HG03108 (cell line): ENCODE data around the gene LDAH.

ENCODE experiments used
- ATAC-seq: cut with Tn5 transposase; IDR thresholded peaks from one replicate; pipeline ENCODE4 v1.9.1; 2021; ENCODE audit warnings: moderate library complexity; ENCODE audit not compliant: unreplicated experiment

The LDAH gene

GRCh38 chr2:20641123-20641985 is 181.5 kb downstream of the LDAH start:
- ATAC-seq = no peak

DNA sequence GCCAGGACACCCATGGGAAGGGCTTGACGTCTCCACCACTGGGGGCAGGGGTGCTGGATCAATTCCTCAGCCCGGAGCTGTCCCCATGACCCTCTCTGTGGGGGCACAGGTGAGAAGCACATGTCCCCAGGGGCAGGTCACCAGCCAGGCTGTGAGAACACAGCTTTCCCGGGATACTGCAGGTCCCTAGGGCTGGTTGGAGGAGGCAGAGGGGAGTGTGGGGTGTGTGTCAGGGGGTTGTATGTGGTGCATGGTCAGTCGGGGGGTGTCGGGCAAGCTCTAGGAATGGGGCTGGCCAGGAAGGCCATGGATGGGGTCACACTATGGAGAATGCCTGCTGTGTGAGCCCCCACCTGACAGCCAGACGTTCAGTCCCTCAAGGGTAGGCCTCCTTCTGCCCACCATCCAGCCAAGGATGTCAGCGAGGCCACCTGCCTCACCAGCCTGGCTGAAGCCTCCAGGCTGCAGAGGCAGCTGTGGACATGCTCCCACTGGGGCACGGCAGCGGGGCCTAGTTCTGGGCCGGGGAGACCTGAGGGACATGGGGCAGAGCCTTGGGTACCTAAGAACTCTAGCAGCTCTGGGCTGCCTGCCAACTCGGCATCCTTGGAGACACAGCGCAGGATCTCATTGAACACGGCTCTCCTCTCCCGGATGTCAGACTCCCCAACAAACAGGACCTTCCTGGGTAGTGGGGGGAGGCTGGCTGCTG is 182.3 kb downstream of the LDAH start:
- ATAC-seq = no peak

- no peak for ATAC-seq
These were observed 184.1 kb downstream of the LDAH start for GRCh38 chr2:20638646-20639430.

DNA sequence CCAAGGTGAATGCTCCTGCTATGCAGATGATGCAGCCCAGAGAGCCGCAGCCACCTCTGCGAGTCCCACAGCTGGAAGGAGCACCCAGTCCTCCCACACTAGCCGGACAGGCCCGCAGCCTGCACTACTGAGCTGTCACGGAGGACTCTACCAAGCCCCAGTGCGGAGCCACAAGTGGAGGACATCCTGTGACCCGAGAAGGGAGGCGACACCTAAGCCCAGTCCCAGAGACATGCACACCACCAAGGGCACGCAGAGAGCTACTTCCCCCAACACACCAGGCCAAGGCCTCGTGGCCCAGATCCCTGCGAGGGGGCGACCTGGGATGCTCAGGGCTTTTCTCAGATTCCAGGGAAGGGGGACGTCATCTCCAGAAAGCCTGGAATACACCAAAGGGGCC is 184.9 kb downstream of the LDAH start:
- ATAC-seq = no peak

- ATAC-seq = no peak
These were observed 185.8 kb downstream of the LDAH start for GRCh38 chr2:20637147-20637546.

DNA sequence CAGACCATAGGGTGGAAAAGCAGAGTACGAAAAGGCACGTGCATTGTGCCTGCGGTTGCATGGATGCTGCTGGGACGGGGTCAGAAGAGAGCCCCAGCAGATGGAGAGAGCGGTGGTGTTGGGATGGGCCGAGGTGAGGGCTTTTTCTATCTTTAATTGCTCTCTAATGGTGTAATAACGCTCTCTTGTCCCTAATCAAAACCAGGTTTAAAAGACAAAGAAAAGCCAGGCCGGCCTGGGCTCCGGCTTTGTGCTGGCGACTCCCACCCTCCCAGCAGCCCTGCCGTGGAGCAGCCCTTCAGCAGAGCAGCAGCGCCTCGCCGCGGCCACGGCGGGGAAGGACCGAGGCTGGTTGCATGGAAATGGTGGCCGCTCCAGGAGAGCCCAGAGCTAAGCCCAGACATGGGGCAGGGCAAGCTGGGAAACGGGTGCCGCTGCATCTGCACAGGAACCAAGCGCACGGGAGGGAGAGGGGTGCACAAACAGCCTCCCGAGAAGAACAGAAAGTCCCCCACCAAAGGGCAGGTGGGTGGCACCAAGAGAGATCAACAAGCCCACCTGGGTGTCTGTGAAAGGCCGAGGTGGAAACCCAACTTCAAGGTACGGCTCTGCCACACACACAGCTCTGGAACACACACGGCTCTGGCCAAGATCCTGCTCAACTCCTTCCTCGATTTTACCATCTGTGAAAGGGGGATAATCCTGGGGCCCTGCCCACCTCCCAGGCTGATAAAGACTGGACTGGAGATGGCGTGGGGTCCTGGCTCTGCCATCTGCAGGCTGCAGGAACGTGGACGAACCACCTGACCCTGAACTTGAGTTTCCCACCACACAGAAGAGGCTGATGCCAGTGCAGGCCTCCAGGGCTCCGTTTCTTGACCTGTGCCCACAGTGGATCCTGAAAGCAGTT is 187.0 kb downstream of the LDAH start:
- ATAC-seq = peak; percentile 60

DNA sequence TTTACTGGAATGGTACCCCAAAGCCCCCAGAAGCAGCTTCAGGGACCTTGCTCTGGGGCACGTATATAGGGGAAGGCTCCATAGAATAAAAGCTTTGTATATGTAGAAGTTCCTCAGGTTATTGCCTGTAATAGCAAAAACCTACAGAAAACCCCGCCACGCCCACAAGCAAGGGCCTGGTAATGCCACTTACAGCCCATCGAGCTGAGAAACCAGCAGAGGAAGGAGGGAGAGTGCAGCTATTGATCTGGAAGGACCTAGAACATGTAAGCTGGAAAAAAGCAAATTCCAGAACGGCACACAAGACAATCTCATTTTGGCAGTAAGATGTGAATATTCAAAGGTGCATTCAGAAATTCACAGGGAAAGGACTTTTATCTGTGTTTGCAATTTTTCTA is 187.8 kb downstream of the LDAH start:
- ATAC-seq = no peak

DNA sequence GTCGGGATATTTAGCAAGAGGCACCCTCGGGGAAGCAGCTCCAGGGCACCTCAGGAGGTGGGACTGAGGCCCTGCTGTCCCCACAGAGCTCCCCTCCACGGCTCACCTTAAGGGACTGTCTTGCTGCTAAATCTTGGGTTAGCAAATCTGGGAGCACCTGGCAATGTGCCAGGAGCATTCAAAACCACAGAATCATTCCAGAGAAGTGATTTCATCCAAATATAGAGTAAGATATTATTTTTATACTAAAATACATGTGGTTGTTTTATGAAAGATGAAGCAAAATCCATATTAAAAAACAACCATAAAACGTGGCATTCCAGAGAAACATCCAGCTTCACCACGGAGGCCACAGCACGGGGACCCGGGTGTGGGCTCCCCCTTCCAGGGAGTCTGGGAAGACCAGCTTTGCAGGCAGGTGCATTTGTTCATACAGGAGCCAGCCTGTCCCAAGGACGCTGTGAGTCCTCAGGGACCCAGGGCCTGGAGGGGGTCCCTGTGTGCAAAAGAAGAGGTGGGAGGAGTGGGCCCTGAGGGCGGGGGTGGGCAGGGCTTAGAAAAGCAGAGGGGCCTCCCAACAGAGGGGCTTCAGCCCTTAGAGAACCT is 188.3 kb downstream of the LDAH start:
- no peak for ATAC-seq
